Lung (tissue), 12 donors: ENCODE measurements around the gene GNPAT. TPM values are rescaled to one million over a fixed set of nuclear protein-coding genes. Genes with fewer than 3 reads are reported as not detected.
A peak's percentile ranks its signal among the peaks of the same experiment; 100 is the strongest.

Experiments used
- ATAC-seq: fragments of 200-7000 bp; cut with Tn5 transposase; one replicate; pipeline ENCODE4 v1.9.1; 2020; ENCODE audit warnings: moderate number of reproducible peaks; ENCODE audit not compliant: insufficient read depth, low FRiP score
- DNase-seq, 3 donors: peaks; one replicate each; pipeline ENCODE4 v3.0.0-alpha.2; 2013 to 2017
- H3K27ac ChIP-seq, 2 donors: one replicate each; pipeline ENCODE4 v1.5.1; 2013; ENCODE audit warnings: mild to moderate bottlenecking in 2 of 2, moderate library complexity in 2 of 2, control low read depth in 1 of 2, inconsistent platforms in 1 of 2, low read depth in 1 of 2, low read length in 1 of 2
- H3K27me3 ChIP-seq, 3 donors: one replicate each; pipeline ENCODE4 v1.5.1; 2013; ENCODE audit warnings: low read length in 2 of 3; ENCODE audit not compliant: control insufficient read depth in 3 of 3, insufficient read depth in 3 of 3
- H3K36me3 ChIP-seq, 4 donors: one replicate each; pipeline ENCODE4 v1.5.1; 2013; ENCODE audit warnings: low read length in 4 of 4, mild to moderate bottlenecking in 1 of 4, moderate library complexity in 1 of 4; ENCODE audit not compliant: control insufficient read depth in 4 of 4, insufficient read depth in 4 of 4
- H3K4me1 ChIP-seq, 5 donors: one replicate each; pipeline ENCODE4 v1.5.1; 2013; ENCODE audit warnings: low read length in 5 of 5, mild to moderate bottlenecking in 2 of 5, moderate library complexity in 1 of 5; ENCODE audit not compliant: control insufficient read depth in 5 of 5, insufficient read depth in 5 of 5
- H3K4me3 ChIP-seq: one replicate; pipeline ENCODE4 v1.5.1; 2013; ENCODE audit warnings: mild to moderate bottlenecking, control low read depth, moderate library complexity
- H3K9ac ChIP-seq, 2 donors: one replicate each; pipeline ENCODE4 v1.5.1; 2013; ENCODE audit warnings: low read length in 2 of 2, control low read depth in 1 of 2; ENCODE audit not compliant: insufficient read depth in 1 of 2
- H3K9me3 ChIP-seq, 4 donors: one replicate each; pipeline ENCODE4 v1.5.1; 2013; ENCODE audit warnings: low read length in 3 of 4, mild to moderate bottlenecking in 1 of 4, moderate library complexity in 1 of 4; ENCODE audit not compliant: control insufficient read depth in 4 of 4, insufficient read depth in 3 of 4
- WGBS, 2 donors: extraction: QIAGEN DNeasy Blood & Tissue Kit; methylation state at CpG; one replicate each; pipeline ENCODE4 v1.1.7; 2013; 5-methylcytosine and 5-hydroxymethylcytosine counted together
- polyA plus RNA-seq, 2 donors: library from polyadenylated mRNA; stranded (reverse); fragments of 200-250 nt; gene quantifications; one replicate each; pipeline ENCODE4 v1.2.1, GENCODE V29; 2013
- total RNA-seq, 2 donors: library from RNA; depleted of rRNA in 1 of 2; stranded (reverse); fragments of >200 nt in 1 of 2; gene quantifications; one replicate each; pipeline ENCODE4 v1.2.1, GENCODE V29; 2014 to 2021
- TF ChIP-seq, protein P1 (sequence below): IDR thresholded peaks from 2 replicates; pipeline ENCODE4 v1.5.1; 2012; ENCODE audit warnings: mild to moderate bottlenecking; ENCODE audit errors: control extremely low read depth, extremely low read depth
- donor health status: control.
- donor health status: control.
- donor health status: Bipolar disorder and iron deficiency.
- donor health status: healthy.
- donor health status: DM: yes; HTN: yes; CAD: no.

Gene GNPAT
- total and polyA plus RNA-seq, 4 donors, result 24.6 to 50.5 (median 37.1) TPM

DNA sequence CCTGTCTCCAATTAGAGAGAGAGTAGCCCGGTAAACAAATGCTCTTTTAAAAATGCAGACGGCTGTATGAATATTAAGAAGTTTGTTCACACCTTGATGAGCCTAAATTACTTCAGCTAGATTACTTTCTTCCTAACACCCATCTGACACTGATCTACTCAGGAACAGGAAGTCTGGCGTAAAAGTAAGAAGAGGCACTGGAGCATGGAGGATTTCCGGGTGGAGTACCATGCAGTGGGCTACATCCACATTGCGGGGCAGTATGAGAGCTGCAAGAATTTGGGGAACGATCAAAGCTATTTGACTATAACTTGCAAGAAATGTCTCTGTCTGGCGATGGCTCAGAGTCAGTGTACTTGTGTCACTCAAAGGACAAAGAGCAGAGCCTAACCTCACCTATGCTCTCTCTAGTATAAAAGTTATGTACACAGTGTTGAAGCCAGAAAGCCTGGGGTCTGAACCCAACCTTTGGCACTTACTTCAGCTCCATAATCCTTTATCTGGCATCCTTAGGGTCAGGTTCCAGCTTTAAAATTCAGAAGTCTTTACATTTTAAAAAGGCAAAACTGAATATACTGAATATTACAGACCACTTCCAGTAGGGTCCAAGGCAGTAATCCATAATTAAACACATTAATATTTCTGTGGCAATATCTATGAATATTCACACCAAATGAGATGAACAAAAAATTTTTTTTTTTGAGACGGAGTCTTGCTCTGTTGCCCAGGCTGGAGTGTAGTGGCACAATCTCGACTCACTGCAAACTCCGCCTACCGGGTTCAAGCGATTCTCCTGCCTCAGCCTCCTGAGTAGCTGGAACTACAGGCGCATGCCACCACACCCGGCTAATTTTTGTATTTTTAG lies 7.9 kb upstream of the GNPAT start:
- TF ChIP-seq, protein P1, sequence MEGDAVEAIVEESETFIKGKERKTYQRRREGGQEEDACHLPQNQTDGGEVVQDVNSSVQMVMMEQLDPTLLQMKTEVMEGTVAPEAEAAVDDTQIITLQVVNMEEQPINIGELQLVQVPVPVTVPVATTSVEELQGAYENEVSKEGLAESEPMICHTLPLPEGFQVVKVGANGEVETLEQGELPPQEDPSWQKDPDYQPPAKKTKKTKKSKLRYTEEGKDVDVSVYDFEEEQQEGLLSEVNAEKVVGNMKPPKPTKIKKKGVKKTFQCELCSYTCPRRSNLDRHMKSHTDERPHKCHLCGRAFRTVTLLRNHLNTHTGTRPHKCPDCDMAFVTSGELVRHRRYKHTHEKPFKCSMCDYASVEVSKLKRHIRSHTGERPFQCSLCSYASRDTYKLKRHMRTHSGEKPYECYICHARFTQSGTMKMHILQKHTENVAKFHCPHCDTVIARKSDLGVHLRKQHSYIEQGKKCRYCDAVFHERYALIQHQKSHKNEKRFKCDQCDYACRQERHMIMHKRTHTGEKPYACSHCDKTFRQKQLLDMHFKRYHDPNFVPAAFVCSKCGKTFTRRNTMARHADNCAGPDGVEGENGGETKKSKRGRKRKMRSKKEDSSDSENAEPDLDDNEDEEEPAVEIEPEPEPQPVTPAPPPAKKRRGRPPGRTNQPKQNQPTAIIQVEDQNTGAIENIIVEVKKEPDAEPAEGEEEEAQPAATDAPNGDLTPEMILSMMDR, result no peak
- H3K4me3 ChIP-seq, result no peak overlapping the region
- WGBS, 2 donors, result 80 to 83% methylated on average over 14 of the region's 14 CpGs
- no peak overlapping the region for H3K27ac ChIP-seq
- H3K9ac ChIP-seq, result no peak overlapping the region
- ATAC-seq (no peak), DNase-seq (no peak)
- H3K9me3 ChIP-seq, result no peaks in the 10 kb centered on the region
- peaks cover 0 to 5% (median 0%) of the 10 kb centered on the region in 5 donors for H3K4me1 ChIP-seq
- no peaks in the 10 kb centered on the region for H3K27me3 ChIP-seq
- peaks cover 7 to 13% (median 9%) of the 10 kb centered on the region in 4 donors for H3K36me3 ChIP-seq

DNA sequence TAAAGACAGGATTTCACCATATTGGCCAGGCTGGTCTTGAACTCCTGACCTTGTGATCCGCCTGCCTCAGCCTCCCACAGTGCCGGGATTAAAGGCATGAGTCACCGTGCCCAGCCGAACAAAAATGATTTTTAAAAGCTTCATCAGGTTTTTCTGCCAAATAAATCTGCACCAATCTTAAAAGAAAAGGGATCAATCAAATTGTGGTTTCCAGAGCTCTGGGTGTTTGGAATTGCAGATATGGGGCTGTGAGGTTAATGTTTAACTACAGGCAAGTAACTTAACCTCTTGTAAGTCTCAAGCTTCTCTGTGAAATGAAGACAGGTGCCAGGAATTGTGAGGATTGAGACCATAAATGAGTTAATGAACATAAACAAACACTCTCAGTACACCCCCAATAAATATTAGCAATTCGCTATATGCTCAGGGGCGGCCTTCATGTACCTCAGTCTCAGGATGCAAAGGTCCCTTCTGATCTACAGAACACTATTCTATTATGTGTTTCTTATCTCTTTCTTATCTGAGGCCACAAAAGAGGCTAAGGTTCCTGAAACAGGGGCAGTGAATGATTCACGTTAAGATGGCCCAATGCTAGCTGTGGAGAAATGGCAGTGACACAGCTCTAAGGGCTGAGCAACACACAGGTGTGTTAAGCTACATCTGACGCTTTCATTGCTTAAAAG lies 7.1 kb upstream of the GNPAT start:
- peak; percentile 24 to 68 (median 40) for DNase-seq
- no peaks in the 10 kb centered on the region for H3K27me3 ChIP-seq
- WGBS, 2 donors, result 75 to 82% methylated on average over 8 of the region's 8 CpGs
- no peaks in the 10 kb centered on the region for H3K9me3 ChIP-seq
- no peak overlapping the region for H3K4me3 ChIP-seq
- no peak for ATAC-seq
- peaks cover 9 to 15% (median 12%) of the 10 kb centered on the region in 4 donors for H3K36me3 ChIP-seq
- TF ChIP-seq, protein P1, result no peak
- H3K9ac ChIP-seq, result no peak overlapping the region
- no peak overlapping the region for H3K27ac ChIP-seq
- peaks cover 0 to 5% (median 0%) of the 10 kb centered on the region in 5 donors for H3K4me1 ChIP-seq

DNA sequence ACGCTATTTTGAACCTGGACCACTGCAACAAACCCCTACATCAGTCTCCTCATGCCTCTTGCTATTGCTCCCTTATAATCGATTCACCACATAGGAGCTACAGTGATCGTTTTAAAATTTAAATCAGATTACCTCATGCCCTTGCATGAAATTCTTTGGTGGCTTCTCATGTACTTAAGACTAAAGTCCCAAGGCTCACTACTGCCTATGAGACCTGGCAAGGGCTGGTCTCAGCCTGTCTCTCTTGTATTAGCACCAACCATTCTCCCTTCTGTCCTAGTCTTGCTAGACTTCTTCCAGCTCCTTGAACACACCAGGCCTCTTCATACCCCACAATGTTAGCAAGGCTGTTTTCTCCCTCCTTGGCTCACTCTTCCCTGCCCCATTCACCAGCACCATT lies 6.5 kb upstream of the GNPAT start:
- ATAC-seq (no peak), DNase-seq (no peak)
- Histone ChIP-seq H3K4me1 (peaks cover 0 to 5% (median 0%) of the 10 kb centered on the region in 5 donors), H3K4me3 (no peak overlapping the region), H3K36me3 (peaks cover 9 to 15% (median 12%) of the 10 kb centered on the region in 4 donors), H3K27ac (no peak overlapping the region), H3K9me3 (no peaks in the 10 kb centered on the region), H3K27me3 (no peaks in the 10 kb centered on the region), H3K9ac (no peak overlapping the region)
- TF ChIP-seq, protein P1, result no peak
- 75 to 91% methylated on average over 3 of the region's 3 CpGs for WGBS, 2 donors
